ENCODE measurements around the gene BICDL1. TPM values are rescaled to one million over a fixed set of nuclear protein-coding genes. Genes with fewer than 3 reads are reported as not detected.

BICDL1 gene
- total RNA-seq, 1 donor from 2014 or later = 40.1 TPM

- no peak for TF ChIP-seq CTCF (IDR thresholded peaks at IDR 0.05; ENCODE audit: unreplicated experiment)
- Mint-ChIP-seq H3K4me1 (peaks cover 26% of the 10 kb centered on the region), H3K27me3 (ENCODE audit: low read depth) (no peaks in the 10 kb centered on the region), H3K4me3 (no peak overlapping the region), H3K9me3 (no peaks in the 10 kb centered on the region), H3K27ac (no peak overlapping the region), H3K36me3 (peaks cover under 1% of the 10 kb centered on the region)
- no peak for DNase-seq (ENCODE audit: low spot score in 2 of 2, unreplicated experiment in 2 of 2)
Observed at GRCh38 chr12:120089796-120090195, 100.8 kb downstream of the BICDL1 start.

GRCh38 chr12:120090206-120090605 is 101.2 kb downstream of the BICDL1 start:
- Mint-ChIP-seq H3K4me1 (peaks cover 26% of the 10 kb centered on the region), H3K4me3 (no peak overlapping the region), H3K27me3 (ENCODE audit: low read depth) (no peaks in the 10 kb centered on the region), H3K27ac (no peak overlapping the region), H3K9me3 (no peaks in the 10 kb centered on the region), H3K36me3 (no peaks in the 10 kb centered on the region)
- no peak for TF ChIP-seq CTCF (IDR thresholded peaks at IDR 0.05; ENCODE audit: unreplicated experiment)
- DNase-seq (ENCODE audit: low spot score in 2 of 2, unreplicated experiment in 2 of 2) = no peak

GRCh38 chr12:120090626-120091295 is 101.7 kb downstream of the BICDL1 start:
- H3K9me3 Mint-ChIP-seq = no peaks in the 10 kb centered on the region
- no peak for DNase-seq (ENCODE audit: low spot score in 2 of 2, unreplicated experiment in 2 of 2)
- H3K4me3 Mint-ChIP-seq = no peak overlapping the region
- TF ChIP-seq CTCF (IDR thresholded peaks at IDR 0.05; ENCODE audit: unreplicated experiment) = no peak
- no peaks in the 10 kb centered on the region for H3K27me3 Mint-ChIP-seq (ENCODE audit: low read depth)
- peaks cover 25% of the 10 kb centered on the region for H3K4me1 Mint-ChIP-seq
- no peak overlapping the region for H3K27ac Mint-ChIP-seq
- H3K36me3 Mint-ChIP-seq = no peaks in the 10 kb centered on the region

- no peak overlapping the region for H3K27ac Mint-ChIP-seq
- H3K9me3 Mint-ChIP-seq = no peaks in the 10 kb centered on the region
- DNase-seq (ENCODE audit: low spot score in 2 of 2, unreplicated experiment in 2 of 2) = no peak
- no peak overlapping the region for H3K4me3 Mint-ChIP-seq
- TF ChIP-seq CTCF (IDR thresholded peaks at IDR 0.05; ENCODE audit: unreplicated experiment) = no peak
- H3K4me1 Mint-ChIP-seq = peaks cover 21% of the 10 kb centered on the region
- H3K36me3 Mint-ChIP-seq = peaks cover 2% of the 10 kb centered on the region
- no peaks in the 10 kb centered on the region for H3K27me3 Mint-ChIP-seq (ENCODE audit: low read depth)
Observed at GRCh38 chr12:120091371-120092090, 102.5 kb downstream of the BICDL1 start.

GRCh38 chr12:120092551-120093335 is 103.7 kb downstream of the BICDL1 start:
- Mint-ChIP-seq H3K27ac (no peak overlapping the region), H3K27me3 (ENCODE audit: low read depth) (no peaks in the 10 kb centered on the region), H3K4me3 (no peak overlapping the region), H3K9me3 (no peaks in the 10 kb centered on the region), H3K4me1 (peaks cover 13% of the 10 kb centered on the region), H3K36me3 (peaks cover 6% of the 10 kb centered on the region)
- no peak for DNase-seq (ENCODE audit: low spot score in 2 of 2, unreplicated experiment in 2 of 2)
- no peak for TF ChIP-seq CTCF (IDR thresholded peaks at IDR 0.05; ENCODE audit: unreplicated experiment)

Data from mesothelial cell of epicardium (in vitro differentiated cells).